Thoracic aorta (tissue), 2 donors: ENCODE results near the gene TMPO. TPM values are rescaled to one million over a fixed set of nuclear protein-coding genes. Genes with fewer than 3 reads are reported as not detected.
A peak's percentile ranks its signal among the peaks of the same experiment; 100 is the strongest.

ENCODE experiments used
- ATAC-seq: fragments of 150-250 bp; one replicate; pipeline ENCODE4 v1.8.0; 2017; ENCODE audit warnings: low read depth; ENCODE audit not compliant: insufficient number of reproducible peaks, low FRiP score
- DNase-seq: peaks from one replicate; pipeline ENCODE4 v3.0.0-alpha.2; 2020; ENCODE audit warnings: low spot score
- H3K27ac ChIP-seq, 2 donors: fragments of 200-600 bp; sonication (generic); 1 replicate in 1 of 2; 2 replicates in 1 of 2; pipeline ENCODE4 v1.5.1; 2016; ENCODE audit warnings: mild to moderate bottlenecking in 2 of 2, moderate library complexity in 2 of 2
- H3K27me3 ChIP-seq: fragments of 200-600 bp; sonication (generic); replicated peaks from 2 replicates; pipeline ENCODE4 v1.6.0; 2016; ENCODE audit warnings: mild to moderate bottlenecking; ENCODE audit not compliant: insufficient read depth
- H3K36me3 ChIP-seq: fragments of 200-600 bp; sonication (generic); one replicate; pipeline ENCODE4 v1.5.1; 2016
- H3K4me1 ChIP-seq, 2 donors: fragments of 200-600 bp; sonication (generic); 1 replicate in 1 of 2; 2 replicates in 1 of 2; pipeline versions ENCODE4 v1.5.1 to v1.6.0; 2016; ENCODE audit warnings: low read depth in 2 of 2, mild to moderate bottlenecking in 1 of 2; ENCODE audit not compliant: control insufficient read depth in 1 of 2
- H3K4me3 ChIP-seq: fragments of 200-600 bp; sonication (generic); 2 replicates; pipeline ENCODE4 v1.5.1; 2016; ENCODE audit warnings: mild to moderate bottlenecking
- H3K9me3 ChIP-seq: fragments of 200-600 bp; sonication (generic); 2 replicates; pipeline ENCODE4 v1.5.1; 2016
- total RNA-seq, 2 donors: library from RNA; depleted of rRNA; stranded (reverse); fragments of >200 nt; gene quantifications; one replicate each; pipeline versions ENCODE4 v1.1.0 to v1.2.3, GENCODE V29; 2016
- TF ChIP-seq, protein P1 (sequence below): fragments of 200-600 bp; sonication (generic); IDR thresholded peaks from one replicate; pipeline ENCODE4 v1.5.1; 2019; ENCODE audit warnings: antibody characterized with exemption

TMPO gene
- total RNA-seq, 2 donors from 2014 or later: 41.7 to 52.6 TPM

DNA sequence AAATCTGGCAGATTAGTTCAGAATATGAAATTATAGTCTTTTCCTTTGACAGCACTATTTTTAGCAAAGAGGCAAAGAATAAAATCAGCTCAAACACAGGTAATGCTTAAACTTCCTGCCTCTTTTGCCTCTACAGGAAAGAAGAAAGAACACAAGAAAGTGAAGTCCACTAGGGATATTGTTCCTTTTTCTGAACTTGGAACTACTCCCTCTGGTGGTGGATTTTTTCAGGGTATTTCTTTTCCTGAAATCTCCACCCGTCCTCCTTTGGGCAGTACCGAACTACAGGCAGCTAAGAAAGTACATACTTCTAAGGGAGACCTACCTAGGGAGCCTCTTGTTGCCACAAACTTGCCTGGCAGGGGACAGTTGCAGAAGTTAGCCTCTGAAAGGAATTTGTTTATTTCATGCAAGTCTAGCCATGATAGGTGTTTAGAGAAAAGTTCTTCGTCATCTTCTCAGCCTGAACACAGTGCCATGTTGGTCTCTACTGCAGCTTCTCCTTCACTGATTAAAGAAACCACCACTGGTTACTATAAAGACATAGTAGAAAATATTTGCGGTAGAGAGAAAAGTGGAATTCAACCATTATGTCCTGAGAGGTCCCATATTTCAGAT, 17.4 kb downstream of the TMPO start:
- TF ChIP-seq, protein P1, sequence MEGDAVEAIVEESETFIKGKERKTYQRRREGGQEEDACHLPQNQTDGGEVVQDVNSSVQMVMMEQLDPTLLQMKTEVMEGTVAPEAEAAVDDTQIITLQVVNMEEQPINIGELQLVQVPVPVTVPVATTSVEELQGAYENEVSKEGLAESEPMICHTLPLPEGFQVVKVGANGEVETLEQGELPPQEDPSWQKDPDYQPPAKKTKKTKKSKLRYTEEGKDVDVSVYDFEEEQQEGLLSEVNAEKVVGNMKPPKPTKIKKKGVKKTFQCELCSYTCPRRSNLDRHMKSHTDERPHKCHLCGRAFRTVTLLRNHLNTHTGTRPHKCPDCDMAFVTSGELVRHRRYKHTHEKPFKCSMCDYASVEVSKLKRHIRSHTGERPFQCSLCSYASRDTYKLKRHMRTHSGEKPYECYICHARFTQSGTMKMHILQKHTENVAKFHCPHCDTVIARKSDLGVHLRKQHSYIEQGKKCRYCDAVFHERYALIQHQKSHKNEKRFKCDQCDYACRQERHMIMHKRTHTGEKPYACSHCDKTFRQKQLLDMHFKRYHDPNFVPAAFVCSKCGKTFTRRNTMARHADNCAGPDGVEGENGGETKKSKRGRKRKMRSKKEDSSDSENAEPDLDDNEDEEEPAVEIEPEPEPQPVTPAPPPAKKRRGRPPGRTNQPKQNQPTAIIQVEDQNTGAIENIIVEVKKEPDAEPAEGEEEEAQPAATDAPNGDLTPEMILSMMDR: peak; percentile 40
- H3K27ac ChIP-seq: no peak overlapping the region
- no peaks in the 10 kb centered on the region for H3K36me3 ChIP-seq
- DNase-seq: no peak
- no peaks in the 10 kb centered on the region for H3K9me3 ChIP-seq
- no peak for ATAC-seq
- no peak overlapping the region for H3K4me3 ChIP-seq
- no peaks in the 10 kb centered on the region for H3K27me3 ChIP-seq
- no peaks in the 10 kb centered on the region for H3K4me1 ChIP-seq

DNA sequence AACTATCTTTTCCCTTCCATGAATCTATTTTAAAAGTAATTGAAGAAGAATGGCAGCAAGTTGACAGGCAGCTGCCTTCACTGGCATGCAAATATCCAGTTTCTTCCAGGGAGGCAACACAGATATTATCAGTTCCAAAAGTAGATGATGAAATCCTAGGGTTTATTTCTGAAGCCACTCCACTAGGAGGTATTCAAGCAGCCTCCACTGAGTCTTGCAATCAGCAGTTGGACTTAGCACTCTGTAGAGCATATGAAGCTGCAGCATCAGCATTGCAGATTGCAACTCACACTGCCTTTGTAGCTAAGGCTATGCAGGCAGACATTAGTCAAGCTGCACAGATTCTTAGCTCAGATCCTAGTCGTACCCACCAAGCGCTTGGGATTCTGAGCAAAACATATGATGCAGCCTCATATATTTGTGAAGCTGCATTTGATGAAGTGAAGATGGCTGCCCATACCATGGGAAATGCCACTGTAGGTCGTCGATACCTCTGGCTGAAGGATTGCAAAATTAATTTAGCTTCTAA, 18.4 kb downstream of the TMPO start:
- no peaks in the 10 kb centered on the region for H3K4me1 ChIP-seq
- DNase-seq: no peak
- no peaks in the 10 kb centered on the region for H3K36me3 ChIP-seq
- no peaks in the 10 kb centered on the region for H3K27me3 ChIP-seq
- no peak for ATAC-seq
- no peak overlapping the region for H3K4me3 ChIP-seq
- H3K9me3 ChIP-seq: no peaks in the 10 kb centered on the region
- TF ChIP-seq, protein P1: no peak
- no peak overlapping the region for H3K27ac ChIP-seq

DNA sequence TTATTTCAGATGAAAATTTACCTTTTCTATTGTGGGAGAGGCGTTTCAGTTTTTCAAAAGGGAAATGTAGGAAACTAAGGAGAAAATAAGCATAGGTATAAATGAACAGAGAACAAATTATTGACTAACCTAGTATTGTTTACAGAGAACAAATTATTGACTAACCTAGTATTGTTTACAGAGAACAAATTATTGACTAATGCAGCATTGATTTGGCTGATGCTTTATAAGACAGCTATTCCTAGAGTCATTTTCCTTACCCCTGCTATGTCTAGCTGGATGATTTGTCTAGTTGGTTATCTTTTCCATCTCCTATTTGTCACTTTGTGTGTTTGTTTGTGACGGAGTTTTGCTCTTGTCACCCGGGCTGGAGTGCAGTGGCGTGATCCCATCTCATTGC, 22.6 kb downstream of the TMPO start:
- H3K36me3 ChIP-seq: no peaks in the 10 kb centered on the region
- TF ChIP-seq, protein P1: no peak

DNA sequence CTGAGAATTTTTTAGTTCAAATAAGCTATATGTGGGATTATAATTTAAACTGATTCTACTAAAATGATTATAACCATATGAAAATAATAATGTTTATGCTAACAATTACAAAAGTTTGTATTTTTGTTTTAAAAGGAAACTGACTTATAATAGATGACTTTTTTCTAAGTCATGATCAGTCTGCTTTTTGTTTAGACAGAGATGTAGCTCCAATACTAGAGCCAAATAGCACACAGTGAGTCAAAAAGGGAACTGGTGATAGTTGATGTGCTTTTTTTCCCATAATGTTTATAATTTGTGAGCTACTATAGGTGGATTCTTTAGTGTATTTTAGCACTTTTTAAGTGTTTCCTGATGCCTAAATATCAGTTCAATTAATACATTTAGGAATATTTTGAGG, 28.3 kb downstream of the TMPO start:
- Histone ChIP-seq H3K4me3 (no peak overlapping the region), H3K9me3 (no peaks in the 10 kb centered on the region), H3K4me1 (peaks cover 0 to 5% of the 10 kb centered on the region in 2 donors), H3K27me3 (no peaks in the 10 kb centered on the region), H3K36me3 (peaks cover 11% of the 10 kb centered on the region), H3K27ac (no peak overlapping the region)
- DNase-seq (no peak), ATAC-seq (no peak)
- TF ChIP-seq, protein P1: no peak

More for the DNA sequence above, 22.6 kb downstream of the TMPO start:
- ATAC-seq (no peak), DNase-seq (no peak)
- no peak overlapping the region for H3K27ac ChIP-seq
- no peaks in the 10 kb centered on the region for H3K27me3 ChIP-seq
- no peaks in the 10 kb centered on the region for H3K9me3 ChIP-seq
- H3K4me1 ChIP-seq: no peaks in the 10 kb centered on the region
- H3K4me3 ChIP-seq: no peak overlapping the region

DNA sequence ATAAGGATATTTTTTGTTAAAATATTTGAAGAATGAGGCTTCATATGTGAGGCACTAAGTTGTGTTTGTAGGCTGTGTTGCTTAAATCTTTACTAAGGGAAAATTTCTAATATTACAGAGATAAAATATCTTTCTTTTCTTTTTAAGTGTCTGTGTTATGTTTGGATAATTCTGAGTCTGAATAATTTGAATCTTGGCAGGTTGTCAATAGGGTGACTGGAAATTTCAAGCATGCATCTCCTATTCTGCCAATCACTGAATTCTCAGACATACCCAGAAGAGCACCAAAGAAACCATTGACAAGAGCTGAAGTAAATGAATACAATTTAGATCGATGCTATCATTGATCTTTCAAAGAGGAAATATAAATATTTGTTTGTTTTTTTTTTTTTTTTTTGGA, 29.4 kb downstream of the TMPO start:
- Histone ChIP-seq H3K27ac (no peak overlapping the region), H3K4me1 (peaks cover 0 to 5% of the 10 kb centered on the region in 2 donors), H3K9me3 (no peaks in the 10 kb centered on the region), H3K27me3 (no peaks in the 10 kb centered on the region), H3K4me3 (no peak overlapping the region), H3K36me3 (peaks cover 11% of the 10 kb centered on the region)
- no peak for DNase-seq
- TF ChIP-seq, protein P1: no peak
- ATAC-seq: no peak
